OCI-LY3 (cell line): ENCODE results near the gene PLCB4.

Experiments used
- H2AFZ ChIP-seq: fragments of 200-600, 300-600 bp; shearing (Covaris generic); 2 replicates; pipeline ENCODE4 v1.6.0; 2014; ENCODE audit warnings: antibody characterized with exemption, low read depth, low read length
- H3K27ac ChIP-seq: fragments of 200-600, 300-600 bp; sonication (generic); 2 replicates; pipeline ENCODE4 v1.5.1; 2014; ENCODE audit warnings: mild to moderate bottlenecking, low read length, moderate library complexity, mixed read lengths
- H3K27me3 ChIP-seq: fragments of 200-600, 300-600 bp; sonication (generic); 2 replicates; pipeline ENCODE4 v1.6.1; 2014; ENCODE audit warnings: low read depth, low read length, mixed read lengths
- H3K36me3 ChIP-seq: fragments of 200-600, 300-600 bp; sonication (generic); replicated peaks from 2 replicates; pipeline ENCODE3; 2014; ENCODE audit warnings: low read depth, low read length, mixed read lengths
- H3K4me1 ChIP-seq: fragments of 300-600, 200-600 bp; sonication (generic); 2 replicates; pipeline ENCODE4 v1.6.1; 2014; ENCODE audit warnings: low read length, mixed read lengths
- H3K4me2 ChIP-seq: fragments of 200-600, 300-600 bp; sonication (generic); 2 replicates; pipeline ENCODE4 v1.6.1; 2014; ENCODE audit warnings: low read length, mixed read lengths
- H3K4me3 ChIP-seq: fragments of 300-600, 200-600 bp; sonication (generic); 2 replicates; pipeline ENCODE4 v1.5.1; 2014; ENCODE audit warnings: antibody characterized with exemption, mild to moderate bottlenecking, low read length, moderate library complexity
- H3K79me2 ChIP-seq: fragments of 300-600, 200-600 bp; shearing (Covaris generic); 2 replicates; pipeline ENCODE4 v1.6.1; 2014; ENCODE audit warnings: mild to moderate bottlenecking, low read length, mixed read lengths
- H3K9ac ChIP-seq: fragments of 300-600, 200-600 bp; shearing (Covaris generic); 2 replicates; pipeline ENCODE4 v1.6.0; 2014; ENCODE audit warnings: mild to moderate bottlenecking, low read length, moderate library complexity
- H3K9me3 ChIP-seq: fragments of 200-600, 300-600 bp; shearing (Covaris generic); 2 replicates; pipeline ENCODE4 v1.6.1; 2014; ENCODE audit warnings: low read length, mixed read lengths; ENCODE audit not compliant: insufficient read depth
- H4K20me1 ChIP-seq: fragments of 200-600, 300-600 bp; sonication (generic); 2 replicates; pipeline ENCODE4 v1.6.1; 2016; ENCODE audit warnings: low read length, mixed read lengths; ENCODE audit not compliant: insufficient read depth
- CTCF ChIP-seq: fragments of 200-600, 300-600 bp; sonication (generic); IDR thresholded peaks from 2 replicates; pipeline ENCODE4 v1.5.1; 2014; ENCODE audit warnings: antibody characterized with exemption, low read length, low read depth
- EZH2phosphoT487 ChIP-seq: fragments of 200-600 bp; shearing (Covaris generic); IDR thresholded peaks from 2 replicates; pipeline ENCODE4 v1.6.1; 2018; ENCODE audit warnings: antibody characterized with exemption, mixed run types, low read depth

The PLCB4 gene

GRCh38 chr20:9447182-9447581, 378.3 kb downstream of the PLCB4 start:
- Histone ChIP-seq H3K36me3 (no peaks in the 10 kb centered on the region), H3K27ac (no peak overlapping the region), H3K9me3 (no peaks in the 10 kb centered on the region), H3K4me2 (no peak overlapping the region), H2AFZ (no peak overlapping the region), H3K27me3 (peaks cover 19% of the 10 kb centered on the region; the same call in 1 of the 2 replicates), H3K4me1 (no peaks in the 10 kb centered on the region), H3K79me2 (no peaks in the 10 kb centered on the region), H4K20me1 (no peaks in the 10 kb centered on the region), H3K9ac (no peak overlapping the region), H3K4me3 (no peak overlapping the region)
- TF ChIP-seq CTCF: no peak
- no peak for TF ChIP-seq EZH2phosphoT487

GRCh38 chr20:9453201-9453600, 384.3 kb downstream of the PLCB4 start:
- Histone ChIP-seq H2AFZ (no peak overlapping the region), H3K79me2 (no peaks in the 10 kb centered on the region), H3K4me3 (no peak overlapping the region)

GRCh38 chr20:9454791-9455190, 385.9 kb downstream of the PLCB4 start:
- Histone ChIP-seq H3K36me3 (no peaks in the 10 kb centered on the region), H3K27ac (no peak overlapping the region), H4K20me1 (no peaks in the 10 kb centered on the region), H3K79me2 (no peaks in the 10 kb centered on the region), H3K4me1 (peaks cover 5% of the 10 kb centered on the region; the same call in 1 of the 2 replicates), H3K9ac (no peak overlapping the region), H3K4me3 (no peak overlapping the region), H3K9me3 (no peaks in the 10 kb centered on the region), H3K4me2 (no peak overlapping the region), H3K27me3 (peaks cover 10% of the 10 kb centered on the region; the same call in 1 of the 2 replicates), H2AFZ (no peak overlapping the region)
- TF ChIP-seq CTCF: no peak
- TF ChIP-seq EZH2phosphoT487: no peak

More at GRCh38 chr20:9453201-9453600, 384.3 kb downstream of the PLCB4 start:
- no peaks in the 10 kb centered on the region for H4K20me1 ChIP-seq
- peaks cover 14% of the 10 kb centered on the region; the same call in 1 of the 2 replicates for H3K27me3 ChIP-seq
- H3K9me3 ChIP-seq: no peaks in the 10 kb centered on the region
- peaks cover 5% of the 10 kb centered on the region; the same call in 1 of the 2 replicates for H3K4me1 ChIP-seq
- no peak overlapping the region for H3K9ac ChIP-seq
- H3K27ac ChIP-seq: no peak overlapping the region
- H3K4me2 ChIP-seq: no peak overlapping the region
- TF ChIP-seq CTCF (no peak), EZH2phosphoT487 (no peak)
- no peaks in the 10 kb centered on the region for H3K36me3 ChIP-seq

- TF ChIP-seq EZH2phosphoT487 (no peak), CTCF (no peak)
- no peaks in the 10 kb centered on the region for H3K9me3 ChIP-seq
- H3K4me1 ChIP-seq: peaks cover 5% of the 10 kb centered on the region; the same call in 1 of the 2 replicates
- no peak overlapping the region for H2AFZ ChIP-seq
- no peak overlapping the region for H3K4me3 ChIP-seq
- no peak overlapping the region for H3K9ac ChIP-seq
- H3K36me3 ChIP-seq: no peaks in the 10 kb centered on the region
- no peak overlapping the region for H3K4me2 ChIP-seq
- H3K27ac ChIP-seq: no peak overlapping the region
- peaks cover 6% of the 10 kb centered on the region; the same call in 1 of the 2 replicates for H3K27me3 ChIP-seq
- H3K79me2 ChIP-seq: no peaks in the 10 kb centered on the region
- no peaks in the 10 kb centered on the region for H4K20me1 ChIP-seq
Measured at GRCh38 chr20:9457136-9457535, 388.2 kb downstream of the PLCB4 start.
